Upper lobe of right lung (tissue), 1 donor: ENCODE data around the gene IL6ST. TPM values are rescaled to one million over a fixed set of nuclear protein-coding genes. Genes with fewer than 3 reads are reported as not detected.

Experiments used
- ATAC-seq: fragments of 200-7000 bp; cut with Tn5 transposase; one replicate; pipeline ENCODE4 v1.9.1; 2020; ENCODE audit warnings: mild to moderate bottlenecking, moderate library complexity
- DNase-seq: peaks from one replicate; pipeline ENCODE4 v3.0.0-alpha.2; 2020
- H3K27ac ChIP-seq: fragments of 200-600 bp; one replicate; pipeline ENCODE4 v1.8.0; 2022
- H3K27me3 ChIP-seq: fragments of 200-600 bp; one replicate; pipeline ENCODE4 v1.8.0; 2022; ENCODE audit warnings: mild to moderate bottlenecking
- H3K36me3 ChIP-seq: fragments of 200-600 bp; one replicate; pipeline ENCODE4 v1.8.0; 2022
- H3K4me1 ChIP-seq: fragments of 200-600 bp; one replicate; pipeline ENCODE4 v1.8.0; 2022
- H3K4me3 ChIP-seq: fragments of 200-600 bp; one replicate; pipeline ENCODE4 v1.8.0; 2022; ENCODE audit warnings: mild to moderate bottlenecking
- H3K9me3 ChIP-seq: fragments of 200-600 bp; one replicate; pipeline ENCODE4 v1.8.0; 2022
- CTCF ChIP-seq: fragments of 200-600 bp; IDR thresholded peaks from one replicate; pipeline ENCODE4 v1.8.0; 2022; ENCODE audit warnings: antibody characterized with exemption
- intact Hi-C: fragments of 100-400 bp; cut with DNase I; formaldehyde crosslinking; loops from one replicate; pipeline ENCODE4 v1.11.0; 2022
- total RNA-seq: library from RNA; stranded (reverse); fragmentation: NEBNext Ultra II Directional; extraction: Animal tissue kit (Norgen Biotek cat#: 25700); gene quantifications from one replicate; pipeline ENCODE4 v1.2.1, GENCODE V29; 2021
- donor health status: DM: no; HTN: yes; CAD: no; lungs with severe emphysema.

IL6ST gene
- total RNA-seq, 1 donor from 2014 or later, result 435 TPM

GRCh38 chr5:55929020-55929799 is 65.6 kb downstream of the IL6ST start:
- Histone ChIP-seq H3K27ac (no peak overlapping the region), H3K4me1 (peaks cover 3% of the 10 kb centered on the region), H3K27me3 (no peaks in the 10 kb centered on the region), H3K4me3 (no peak overlapping the region), H3K36me3 (no peaks in the 10 kb centered on the region), H3K9me3 (no peaks in the 10 kb centered on the region)
- DNase-seq, result no peak
- no peak for TF ChIP-seq CTCF
- ATAC-seq, result no peak
- intact Hi-C loops, result no loop called here

GRCh38 chr5:55927861-55928655 is 66.7 kb downstream of the IL6ST start:
- Histone ChIP-seq H3K4me3 (no peak overlapping the region), H3K36me3 (no peaks in the 10 kb centered on the region), H3K9me3 (no peaks in the 10 kb centered on the region), H3K4me1 (peaks cover 6% of the 10 kb centered on the region), H3K27me3 (no peaks in the 10 kb centered on the region), H3K27ac (no peak overlapping the region)
- ATAC-seq (no peak), DNase-seq (no peak)
- TF ChIP-seq CTCF, result no peak
- intact Hi-C loops, result no loop called here

- no peak overlapping the region for H3K4me3 ChIP-seq
- intact Hi-C loops, result no loop called here
- H3K27me3 ChIP-seq, result no peaks in the 10 kb centered on the region
- H3K27ac ChIP-seq, result no peak overlapping the region
- no peaks in the 10 kb centered on the region for H3K9me3 ChIP-seq
- no peaks in the 10 kb centered on the region for H3K36me3 ChIP-seq
- H3K4me1 ChIP-seq, result peaks cover 11% of the 10 kb centered on the region
- DNase-seq (no peak), ATAC-seq (no peak)
- TF ChIP-seq CTCF, result no peak
Measured at GRCh38 chr5:55926476-55926875, 68.3 kb downstream of the IL6ST start.

GRCh38 chr5:55925712-55926111 is 69.1 kb downstream of the IL6ST start:
- Histone ChIP-seq H3K27me3 (no peaks in the 10 kb centered on the region), H3K9me3 (no peaks in the 10 kb centered on the region), H3K27ac (no peak overlapping the region), H3K4me1 (peaks cover 11% of the 10 kb centered on the region), H3K36me3 (no peaks in the 10 kb centered on the region), H3K4me3 (no peak overlapping the region)
- no peak for DNase-seq
- intact Hi-C loops, result no loop called here
- no peak for ATAC-seq
- no peak for TF ChIP-seq CTCF

GRCh38 chr5:55925181-55925580 is 69.6 kb downstream of the IL6ST start:
- DNase-seq, result no peak
- intact Hi-C loops, result no loop called here
- TF ChIP-seq CTCF, result no peak
- Histone ChIP-seq H3K4me1 (peaks cover 11% of the 10 kb centered on the region), H3K9me3 (no peaks in the 10 kb centered on the region), H3K27me3 (no peaks in the 10 kb centered on the region), H3K4me3 (no peak overlapping the region), H3K36me3 (no peaks in the 10 kb centered on the region), H3K27ac (no peak overlapping the region)
- ATAC-seq, result no peak
